DMS53 treated with DMSO at 0.1 percent for 48 hours (cell line): ENCODE data around the gene NEBL.
A peak's percentile ranks its signal among the peaks of the same experiment; 100 is the strongest.

Experiments
- DNase-seq: peaks from one replicate; lab custom pipeline; 2025; ENCODE audit not compliant: unreplicated experiment; lab: John Stamatoyannopoulos, UW

The NEBL gene

DNA sequence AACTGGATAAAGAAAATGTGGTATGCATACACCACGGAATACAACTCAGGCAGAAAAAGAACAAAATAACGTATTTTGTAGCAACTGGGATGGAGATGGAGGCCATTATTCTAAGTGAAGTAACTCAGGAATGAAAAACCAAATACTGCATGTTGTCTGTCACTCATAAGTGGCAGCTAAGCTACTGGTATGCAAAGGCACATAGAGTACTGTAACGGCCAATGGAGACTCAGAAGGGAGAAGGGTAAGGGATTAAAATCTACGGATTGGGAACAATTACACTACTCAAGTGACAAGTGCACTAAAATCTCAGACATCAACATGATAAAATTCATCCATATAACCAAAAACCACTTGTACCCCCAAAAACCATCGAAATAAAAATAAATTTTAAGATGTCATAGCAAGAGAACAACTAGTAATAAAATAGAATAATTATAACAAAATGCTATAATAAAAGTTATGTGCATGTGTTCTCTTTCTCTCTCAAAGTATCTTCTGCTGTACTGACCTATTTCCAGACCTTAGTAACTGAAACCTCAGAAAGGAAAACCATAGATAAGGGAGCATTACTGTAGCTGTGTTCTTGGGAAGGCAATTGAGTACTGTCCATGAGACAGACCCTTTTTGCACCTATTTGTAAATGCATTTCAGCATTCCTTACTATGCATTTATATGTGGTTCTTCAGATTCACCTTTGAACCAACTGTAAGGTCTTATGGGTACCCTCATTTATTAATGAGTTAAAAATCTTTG lies 6.7 kb upstream of the NEBL start:
- DNase-seq = no peak

DNA sequence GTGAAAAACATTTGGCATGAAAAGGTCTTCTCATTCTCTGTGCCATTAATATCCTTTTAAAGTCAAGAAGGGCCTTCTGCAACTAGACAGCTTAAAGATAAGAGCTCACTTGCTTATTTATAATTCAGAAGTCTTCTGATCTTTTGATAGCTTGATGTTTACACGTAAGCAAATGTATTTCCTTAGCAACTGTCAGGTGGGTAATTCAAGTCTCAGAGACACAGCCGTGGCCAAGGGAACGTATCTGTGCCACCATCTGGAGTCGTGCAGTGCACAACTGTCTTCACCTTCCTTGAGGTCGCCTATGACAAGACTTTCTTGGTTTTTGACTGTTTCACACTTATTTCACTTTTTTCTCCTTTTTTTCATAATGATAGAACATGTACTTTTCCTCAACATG lies 4.0 kb upstream of the NEBL start:
- no peak for DNase-seq

DNA sequence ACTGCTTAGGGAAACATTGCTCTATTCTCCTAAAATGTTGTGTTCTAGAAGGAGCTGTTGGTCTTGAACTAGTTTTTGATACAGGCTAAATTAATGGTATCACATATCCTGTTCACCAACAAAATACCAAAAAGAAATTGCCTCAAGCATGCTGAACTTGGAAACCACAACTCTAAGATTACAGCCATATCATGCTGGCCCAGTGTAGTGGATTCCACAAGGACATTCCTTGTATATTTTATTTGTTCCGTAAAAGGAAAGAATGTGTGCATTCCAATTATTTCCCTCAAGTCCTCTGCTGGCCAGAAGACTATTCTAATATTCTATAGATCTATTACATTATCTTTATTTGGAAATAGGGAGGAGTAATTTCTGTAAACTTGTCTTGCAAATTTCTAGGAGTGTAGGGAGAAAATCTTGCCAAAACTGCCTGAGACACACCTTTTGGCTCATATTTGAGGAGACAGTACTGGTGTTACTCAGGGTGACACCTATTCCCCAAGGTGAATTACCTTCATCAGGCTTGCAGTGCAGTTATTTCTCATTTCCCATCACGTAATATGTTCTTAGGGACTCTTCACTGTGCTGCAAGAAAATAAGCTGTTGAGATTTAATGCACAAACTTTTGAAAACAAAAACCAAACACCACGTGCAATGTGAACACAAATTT lies 1.9 kb upstream of the NEBL start:
- DNase-seq = no peak

DNA sequence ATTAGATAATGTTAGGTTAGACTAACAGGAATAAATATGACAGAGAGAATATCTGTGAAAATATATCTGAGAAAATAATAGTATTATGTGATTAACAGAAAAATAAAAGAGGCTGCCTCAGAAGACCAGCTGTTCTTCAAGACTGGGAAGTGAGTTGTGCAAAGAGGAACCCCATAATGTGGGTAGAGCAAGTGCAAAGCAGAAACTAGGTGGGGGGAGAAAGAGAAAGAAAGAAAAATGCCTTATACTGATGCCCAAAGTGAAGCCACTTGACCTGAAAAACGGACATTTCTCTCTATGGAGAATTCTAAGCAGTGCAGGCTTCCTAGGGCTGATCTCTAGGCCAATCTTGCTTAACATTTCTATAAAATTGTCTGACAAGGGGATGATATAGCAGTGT lies 3.8 kb downstream of the NEBL start:
- no peak for DNase-seq

DNA sequence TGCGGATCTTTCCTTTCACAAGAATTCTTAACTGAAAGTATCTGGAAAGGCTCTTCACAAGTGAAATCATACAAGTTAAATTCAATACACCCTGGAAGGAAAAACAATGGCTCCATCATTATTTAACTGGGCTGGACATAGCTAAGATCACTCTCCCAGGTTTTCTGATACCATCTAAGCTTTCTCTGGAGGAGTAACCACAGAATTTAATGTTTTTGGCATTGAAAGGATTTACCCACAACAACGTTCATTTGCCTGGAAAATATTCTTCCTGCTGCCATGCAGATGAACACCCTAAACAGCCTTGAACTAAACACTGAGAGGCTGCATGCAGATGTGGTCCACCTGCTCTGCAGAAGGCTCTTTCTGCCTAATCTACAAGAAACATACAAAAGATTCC lies 4.3 kb downstream of the NEBL start:
- no peak for DNase-seq

DNA sequence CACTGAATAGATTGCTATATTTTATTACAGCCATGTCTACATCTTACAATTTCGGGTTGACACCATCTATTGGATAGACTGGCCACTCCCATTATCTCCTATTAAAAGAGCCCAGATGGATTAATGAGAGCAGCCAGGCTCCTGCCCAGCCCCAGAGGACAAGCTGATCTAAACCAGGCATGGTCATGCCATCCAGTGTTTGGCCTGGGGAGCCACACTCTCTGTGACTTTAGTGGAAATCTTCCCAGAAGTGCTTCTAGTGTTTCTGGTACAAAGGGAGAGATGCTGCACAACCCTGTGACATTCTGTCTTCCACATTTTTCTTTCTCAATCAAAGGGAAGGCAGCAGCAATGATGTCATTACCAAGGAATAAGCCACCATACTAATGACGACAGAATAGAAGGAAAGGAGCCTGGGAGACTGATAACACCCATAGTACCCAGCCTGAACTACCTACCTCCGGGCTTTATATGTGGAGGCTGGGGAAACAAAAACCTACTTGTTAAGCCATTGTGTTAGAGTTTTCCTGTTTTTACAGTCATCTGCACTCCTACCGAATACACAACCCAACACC lies 5.0 kb downstream of the NEBL start:
- no peak for DNase-seq

DNA sequence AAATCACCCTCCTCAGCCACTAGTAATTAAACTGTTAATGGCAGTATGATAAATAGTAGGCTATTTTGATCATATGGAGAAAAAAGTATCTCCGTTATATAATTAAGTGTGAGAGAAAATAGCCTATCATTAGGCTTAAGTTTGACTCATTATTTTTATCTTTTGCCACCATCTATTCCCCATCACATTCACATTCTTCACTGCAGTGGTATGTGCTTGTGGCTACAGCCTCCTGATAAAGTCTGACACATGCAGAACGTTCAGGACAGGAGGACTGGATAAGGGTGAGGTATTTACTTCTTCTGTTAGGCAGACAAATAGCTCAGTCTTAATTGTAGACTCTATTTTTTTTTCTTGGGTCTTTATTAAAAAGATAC lies 5.8 kb downstream of the NEBL start:
- no peak for DNase-seq

DNA sequence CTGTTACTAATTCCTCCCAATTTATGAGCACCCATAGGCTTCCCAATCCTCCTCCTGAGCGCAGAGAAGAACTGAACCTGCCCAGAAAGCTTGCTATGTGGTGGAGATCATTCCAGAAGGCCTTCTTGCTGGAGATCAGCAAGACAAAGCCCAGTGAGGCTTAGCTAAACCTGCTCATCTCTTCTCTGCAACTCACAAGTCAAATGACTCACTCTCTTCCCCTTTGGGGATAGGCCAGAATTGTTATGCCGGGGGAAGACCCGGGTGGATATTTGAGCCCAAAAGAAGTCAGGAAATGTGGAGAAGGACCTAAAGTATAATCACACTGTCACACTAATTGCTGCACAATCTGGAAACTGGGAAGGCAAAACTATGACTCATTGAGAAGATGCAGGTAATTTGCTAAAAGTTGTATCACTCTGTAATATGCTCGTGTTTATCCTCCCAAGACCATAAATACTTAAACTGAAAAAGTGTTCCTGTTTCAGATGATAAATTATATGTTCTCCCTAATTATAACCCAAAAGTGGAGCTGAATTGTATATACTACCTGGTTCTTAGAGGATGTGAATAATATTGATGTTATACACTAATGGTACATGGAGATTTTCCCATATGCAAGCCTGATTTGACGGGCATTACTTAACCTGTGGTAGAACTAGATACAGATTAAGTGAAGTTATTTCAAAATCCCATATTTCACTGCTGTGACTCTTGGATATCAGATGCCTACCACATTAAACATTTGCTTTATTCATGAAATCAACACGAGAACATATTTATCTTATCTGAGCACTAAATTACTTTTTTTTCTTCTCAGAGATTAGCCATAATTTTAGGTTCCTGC lies 6.4 kb downstream of the NEBL start:
- peak; percentile 7 for DNase-seq

DNA sequence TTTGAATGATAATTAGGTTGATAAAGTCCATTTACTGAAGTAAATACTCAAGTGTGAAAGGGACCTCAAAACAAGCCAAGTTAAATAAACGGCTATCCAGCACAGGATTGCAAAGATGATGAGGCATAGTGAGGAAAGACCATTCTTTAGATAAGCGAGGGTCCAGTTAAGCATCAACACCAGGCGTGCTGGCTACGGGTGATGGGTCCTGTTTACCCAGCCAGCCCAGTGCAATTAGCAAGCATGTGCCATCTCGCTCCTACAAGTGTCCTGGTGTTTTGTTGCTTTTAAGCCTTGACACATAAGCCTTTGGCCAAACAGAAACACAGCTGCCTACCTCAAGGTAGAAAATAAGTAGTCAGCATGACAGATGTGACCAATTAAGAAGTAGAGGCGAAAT lies 7.1 kb downstream of the NEBL start:
- DNase-seq = peak; percentile 37

DNA sequence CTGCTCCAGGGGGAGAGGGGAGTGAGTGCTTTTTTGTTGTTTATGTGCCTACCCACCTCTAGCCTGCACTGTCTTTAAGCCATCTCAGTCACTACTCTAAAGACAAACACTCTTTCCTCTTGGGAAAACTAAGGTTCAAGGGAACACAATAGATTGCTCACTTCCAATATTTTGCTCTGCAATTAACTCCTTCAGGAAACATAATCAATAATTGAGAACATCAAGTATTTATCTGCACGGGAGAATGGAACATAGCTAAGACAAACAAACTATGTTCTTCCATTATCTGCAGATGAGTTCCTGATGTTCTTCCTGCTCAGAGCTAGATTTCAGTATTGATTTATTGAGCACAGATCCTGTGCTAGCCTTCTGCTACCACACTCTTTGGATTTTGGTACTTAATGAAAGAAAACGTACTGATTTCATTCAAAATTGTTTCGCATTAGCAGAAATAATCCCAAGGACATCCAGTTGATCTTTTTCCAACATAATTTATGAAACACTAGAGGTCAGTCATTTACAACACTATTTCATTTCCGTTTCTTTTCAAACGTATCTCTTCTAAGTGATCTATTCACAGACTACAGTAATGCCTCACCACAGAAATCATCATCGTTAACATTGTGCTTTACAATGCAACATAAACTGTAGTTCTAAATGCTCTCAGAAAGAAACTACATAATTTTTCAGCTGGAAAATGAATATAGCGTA lies 8.3 kb downstream of the NEBL start:
- no peak for DNase-seq

DNA sequence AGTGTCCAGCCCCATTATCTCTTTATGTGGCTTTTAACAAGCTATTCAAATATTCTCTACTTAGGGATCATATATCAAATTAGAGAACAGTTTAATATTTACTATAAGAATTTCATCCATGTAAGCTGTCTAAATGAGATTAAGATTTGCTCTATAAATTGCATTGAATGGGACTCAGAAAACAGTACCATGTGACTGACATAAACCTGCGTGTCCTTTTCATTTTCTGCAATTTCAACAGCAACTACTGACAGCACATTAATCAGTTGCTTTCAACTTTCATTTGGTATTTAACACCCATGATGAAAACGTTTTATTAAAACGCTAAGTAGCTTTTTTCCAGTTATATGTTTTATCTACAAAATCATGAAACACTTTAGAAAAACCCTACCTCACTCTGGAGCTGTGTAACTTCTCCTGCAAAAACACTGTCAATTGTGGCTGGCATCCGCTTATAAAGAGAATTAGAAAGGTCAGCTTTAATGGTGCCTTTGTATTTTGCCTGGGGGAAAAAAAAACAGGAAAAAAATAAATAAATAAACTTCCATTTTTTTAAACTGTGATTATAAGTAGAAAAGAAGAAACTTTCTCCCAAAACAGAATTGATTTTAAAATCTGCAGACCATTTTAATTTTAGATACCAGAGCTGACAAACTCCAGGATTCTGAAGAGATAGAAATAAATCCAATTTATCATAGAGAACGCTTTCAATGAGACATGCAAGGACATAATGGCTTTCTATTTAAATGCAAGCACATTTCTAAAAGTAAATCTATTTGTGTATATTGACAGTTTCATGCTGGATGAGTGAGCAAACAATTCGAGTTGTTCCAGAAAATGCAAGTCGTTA lies 9.2 kb downstream of the NEBL start:
- DNase-seq = peak; percentile 18

DNA sequence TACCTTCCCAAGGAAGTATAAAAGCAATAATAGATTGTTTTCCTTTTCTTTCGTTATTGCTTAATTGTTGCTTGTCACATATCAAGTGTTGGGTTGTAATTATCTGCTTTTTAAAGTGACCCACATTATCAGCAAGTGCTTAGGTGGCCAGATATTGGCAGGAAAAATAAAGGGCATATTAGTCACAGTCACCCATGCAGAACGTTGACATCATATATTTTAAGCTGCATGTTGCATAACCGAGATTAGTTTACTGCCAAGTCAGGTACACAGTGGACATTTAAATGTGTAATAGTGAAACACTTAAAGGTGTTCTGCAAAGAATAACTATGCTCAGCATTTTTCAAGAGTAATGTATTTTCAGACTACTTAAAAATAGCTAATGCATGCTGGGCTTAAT lies 11.4 kb downstream of the NEBL start:
- DNase-seq = peak; percentile 91

DNA sequence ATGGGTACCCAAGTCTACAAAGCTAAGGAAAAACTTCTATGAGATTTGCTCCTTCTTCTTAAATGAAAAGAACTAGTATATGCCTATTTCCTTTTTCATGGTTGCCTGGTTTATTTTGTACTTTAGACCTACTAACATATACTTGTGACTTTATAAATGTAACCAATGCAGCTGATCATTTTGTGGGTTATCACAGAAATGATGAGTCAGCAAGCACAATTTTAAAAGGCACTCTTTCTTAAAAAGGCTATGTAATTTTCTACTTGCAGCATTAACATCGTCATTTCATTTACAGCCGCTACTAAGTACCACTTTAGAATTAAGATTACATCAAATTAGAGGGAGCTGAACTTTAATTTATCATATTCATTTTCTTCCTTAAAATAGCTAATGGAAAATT lies 13.6 kb downstream of the NEBL start:
- DNase-seq = no peak

DNA sequence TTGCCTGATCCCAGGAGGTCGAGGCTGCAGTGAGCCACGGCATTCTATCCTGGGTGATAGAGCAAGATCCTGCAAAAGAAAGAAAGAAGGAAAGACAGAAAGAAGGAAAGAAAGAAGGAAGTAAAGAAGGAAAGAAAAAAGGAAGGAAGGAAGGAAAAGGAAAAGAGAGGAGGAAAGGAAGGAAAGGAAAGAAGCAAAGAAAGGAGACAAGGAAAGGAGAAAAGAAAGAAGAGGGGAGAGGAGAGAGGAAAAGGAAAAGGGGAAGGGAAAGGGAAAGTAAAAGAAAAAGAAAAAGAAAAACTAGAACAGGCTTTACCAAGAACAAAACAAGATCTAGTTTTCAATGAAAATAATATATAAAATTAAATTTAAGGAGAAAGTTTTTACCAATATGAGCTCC lies 15.0 kb downstream of the NEBL start:
- no peak for DNase-seq

DNA sequence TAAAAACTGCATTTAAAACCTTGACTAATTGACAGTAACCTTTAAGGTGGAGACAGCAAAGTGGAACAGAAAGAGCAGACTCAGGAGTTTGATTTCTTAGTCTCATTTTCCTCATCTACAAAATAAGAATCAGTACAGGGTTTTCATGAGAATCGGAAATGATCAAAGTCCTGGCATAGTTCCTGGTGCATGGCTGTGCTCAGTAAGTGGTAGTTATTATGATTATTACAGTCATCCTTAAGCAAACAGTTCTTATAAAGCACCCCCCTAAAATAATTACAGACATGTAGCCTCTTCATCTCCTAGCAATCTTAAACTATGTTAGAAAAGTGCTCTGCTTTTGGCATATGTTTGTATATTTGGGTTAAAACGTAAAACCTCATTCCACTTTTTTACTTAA lies 18.0 kb downstream of the NEBL start:
- DNase-seq = peak; percentile 5

DNA sequence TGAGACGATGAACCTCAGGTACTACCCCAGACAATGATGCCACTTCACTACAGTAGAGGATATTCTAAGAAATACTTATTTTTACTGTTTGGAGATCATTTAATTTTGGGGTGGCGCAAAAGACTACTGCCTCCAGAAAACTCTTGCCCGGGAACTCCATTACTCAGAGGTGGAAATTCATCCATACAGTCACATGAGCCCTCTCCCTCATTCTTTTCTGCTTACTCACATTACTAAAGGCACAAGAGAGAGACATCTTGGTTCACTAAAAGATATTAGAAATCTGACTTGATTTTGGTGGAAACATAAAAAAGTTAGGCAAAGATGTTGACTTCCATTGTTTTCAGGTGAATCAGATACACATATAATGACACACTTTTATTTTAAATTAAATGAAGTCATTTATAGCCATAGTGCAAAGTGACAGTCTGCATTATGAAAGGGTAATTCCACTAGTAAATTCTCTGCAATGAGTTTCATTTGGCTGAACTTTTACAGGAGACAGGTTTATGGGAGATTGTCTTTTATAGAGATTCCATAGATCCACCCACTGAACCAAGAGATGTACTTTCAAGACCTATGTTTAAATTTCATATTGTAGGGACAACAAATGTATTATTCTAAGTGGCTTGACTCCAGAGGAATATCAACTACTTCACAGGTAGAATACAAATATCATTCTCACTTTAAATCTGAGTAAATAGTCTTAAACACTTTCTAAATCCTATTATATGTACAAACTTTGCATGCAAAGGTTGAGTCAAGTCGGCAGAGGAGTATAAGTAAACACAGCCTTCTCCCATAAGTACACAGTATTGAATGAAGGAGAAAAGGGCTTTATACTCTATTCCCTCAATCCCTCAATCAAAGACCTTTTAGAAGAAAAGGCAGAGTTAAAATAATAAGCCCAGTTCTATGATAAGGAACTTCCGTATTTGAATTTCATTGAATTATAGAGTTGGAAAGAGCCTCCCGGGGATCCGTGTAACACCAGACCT lies 18.8 kb downstream of the NEBL start:
- DNase-seq = peak; percentile 62

DNA sequence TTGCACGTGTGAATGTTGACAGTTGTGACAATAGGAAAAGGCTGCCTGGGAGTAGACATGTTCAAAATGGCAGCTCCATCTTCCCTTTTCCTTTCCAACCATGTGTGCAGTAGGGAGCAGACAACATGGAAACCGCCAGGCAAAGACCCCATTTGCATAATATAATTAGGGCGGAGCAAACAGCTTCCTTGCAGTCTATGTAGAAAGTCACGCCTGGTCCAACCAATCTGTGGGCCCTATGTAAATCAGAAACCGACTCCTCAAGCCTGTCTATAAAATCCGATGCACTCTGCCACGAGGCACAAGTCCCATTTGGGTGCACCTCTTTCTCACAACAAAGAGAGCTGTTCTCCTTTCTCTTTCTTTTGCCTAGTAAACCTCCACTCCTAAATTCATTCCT lies 19.6 kb downstream of the NEBL start:
- DNase-seq = no peak

DNA sequence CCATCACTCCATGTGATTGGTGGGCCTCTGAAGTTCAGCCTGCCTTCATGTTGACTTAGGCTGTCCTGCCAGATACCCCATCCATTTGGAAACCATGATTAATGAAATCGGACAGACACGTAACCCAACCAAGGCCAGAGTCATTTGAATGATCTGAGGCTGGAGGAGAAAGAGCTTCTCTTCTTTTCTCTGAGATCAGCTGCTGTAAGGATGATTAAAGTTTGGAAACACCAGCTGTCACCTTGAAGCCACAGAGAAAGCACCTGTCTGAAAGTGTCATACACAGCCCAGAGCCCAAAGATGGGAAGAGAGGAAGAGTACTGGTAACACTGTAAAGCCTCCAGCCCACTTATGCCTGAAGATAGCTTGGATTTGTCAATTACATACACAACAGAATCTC lies 22.9 kb downstream of the NEBL start:
- no peak for DNase-seq

DNA sequence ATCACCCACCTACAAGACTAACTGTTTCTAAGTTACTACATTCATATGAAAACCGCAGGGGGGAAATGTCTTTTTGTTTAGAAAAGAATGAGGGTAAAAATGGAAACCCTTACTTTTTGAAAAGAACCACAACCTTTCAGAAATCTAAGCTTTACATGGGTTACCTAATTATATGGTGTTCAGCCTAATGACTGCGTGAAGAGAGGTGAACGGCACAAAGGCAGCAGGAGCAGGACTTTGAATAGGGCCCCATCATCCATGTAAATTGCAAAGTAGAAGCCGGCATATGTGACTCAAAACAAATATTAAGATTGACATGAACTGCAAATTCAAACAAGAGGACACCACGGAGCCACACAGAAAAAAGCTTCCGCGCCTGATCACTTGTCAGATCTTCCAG lies 25.1 kb downstream of the NEBL start:
- DNase-seq = peak; percentile 85
